HK-2 (cell line): ENCODE results near the gene NNT.
A peak's percentile ranks its signal among the peaks of the same experiment; 100 is the strongest.
"Not testable (repeated sequence)": the region's sequence is repeated elsewhere in the genome, so short reads cannot be mapped to it uniquely, and the experiment has no call there.

Source experiments
- DNase-seq: peaks from one replicate; pipeline ENCODE4 v3.0.0-alpha.2; 2018; ENCODE audit not compliant: unreplicated experiment

The NNT gene

GRCh38 chr5:43667379-43667778, 64.4 kb downstream of the NNT start:
- DNase-seq, result not testable (repeated sequence)

GRCh38 chr5:43674536-43674935, 71.6 kb downstream of the NNT start:
- DNase-seq, result no peak

- no peak for DNase-seq
Measured at GRCh38 chr5:43675357-43675756, 72.4 kb downstream of the NNT start.

GRCh38 chr5:43676083-43676840, 73.3 kb downstream of the NNT start:
- no peak for DNase-seq

- no peak for DNase-seq
Measured at GRCh38 chr5:43677253-43677652, 74.3 kb downstream of the NNT start.

DNA sequence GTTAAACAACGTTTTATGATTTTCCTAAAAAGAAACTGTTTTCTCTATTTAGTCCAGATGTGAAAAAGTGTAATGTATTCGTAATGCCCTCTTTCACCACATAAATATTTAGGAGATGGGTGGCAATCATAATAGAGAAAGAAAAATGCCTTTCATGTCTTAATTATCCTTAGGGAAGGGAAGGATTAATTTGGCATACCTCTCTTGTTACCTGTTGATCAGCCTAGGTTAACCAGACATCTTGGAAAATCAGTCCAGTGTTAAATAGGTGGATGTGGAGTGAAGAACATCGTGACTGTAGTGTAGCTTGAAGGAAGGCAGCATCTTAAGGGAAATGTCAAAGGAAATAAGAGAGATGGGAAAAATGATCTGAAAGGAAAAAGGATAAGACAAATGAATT, 76.2 kb downstream of the NNT start:
- no peak for DNase-seq

- DNase-seq, result no peak
Measured at GRCh38 chr5:43680286-43680685, 77.3 kb downstream of the NNT start.

GRCh38 chr5:43683884-43684471, 81.0 kb downstream of the NNT start:
- no peak for DNase-seq

GRCh38 chr5:43685252-43685950, 82.4 kb downstream of the NNT start:
- DNase-seq, result no peak

GRCh38 chr5:43687275-43687674, 84.3 kb downstream of the NNT start:
- no peak for DNase-seq

- no peak for DNase-seq
Measured at GRCh38 chr5:43691275-43691674, 88.3 kb downstream of the NNT start.

- DNase-seq, result no peak
Measured at GRCh38 chr5:43691893-43692292, 88.9 kb downstream of the NNT start.

DNA sequence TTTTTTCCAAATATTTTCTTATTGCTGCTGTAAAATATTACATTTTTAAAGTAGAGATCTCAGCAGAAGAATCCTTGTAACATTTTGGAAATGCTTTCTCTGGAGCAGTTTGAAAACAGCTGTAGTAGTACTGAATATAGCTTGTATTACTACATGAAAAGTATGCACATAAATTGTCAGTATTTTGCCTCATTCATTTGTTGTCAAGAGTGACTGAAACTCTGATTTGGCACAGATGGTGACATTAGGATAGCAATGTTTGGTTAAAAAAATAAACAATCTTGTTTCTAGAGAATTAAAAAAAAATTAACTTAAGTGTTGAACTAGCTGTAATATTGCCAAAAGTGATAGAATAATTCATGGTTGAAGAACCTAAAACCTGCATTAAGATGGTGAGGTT, 90.4 kb downstream of the NNT start:
- no peak for DNase-seq

DNA sequence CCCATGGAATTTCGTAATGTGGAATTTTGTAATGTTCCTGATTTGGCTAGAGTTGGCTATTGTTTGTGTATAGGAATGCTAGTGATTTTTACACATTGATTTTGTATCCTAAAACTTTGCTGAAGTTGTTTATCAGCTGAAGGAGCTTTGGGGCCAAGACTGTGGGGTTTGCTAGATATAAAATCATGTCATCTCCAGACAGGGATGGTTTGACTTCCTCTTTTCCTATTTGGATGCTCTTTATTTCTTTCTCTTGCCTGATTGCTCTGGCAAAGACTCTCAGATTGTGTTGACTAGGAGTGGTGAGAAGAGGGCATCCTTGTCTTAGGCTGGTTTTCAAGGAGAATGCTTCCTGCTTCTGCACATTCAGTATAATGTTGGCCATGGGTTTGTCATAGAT, 91.0 kb downstream of the NNT start:
- no peak for DNase-seq

- not testable (repeated sequence) for DNase-seq
Measured at GRCh38 chr5:43696444-43696843, 93.5 kb downstream of the NNT start.

DNA sequence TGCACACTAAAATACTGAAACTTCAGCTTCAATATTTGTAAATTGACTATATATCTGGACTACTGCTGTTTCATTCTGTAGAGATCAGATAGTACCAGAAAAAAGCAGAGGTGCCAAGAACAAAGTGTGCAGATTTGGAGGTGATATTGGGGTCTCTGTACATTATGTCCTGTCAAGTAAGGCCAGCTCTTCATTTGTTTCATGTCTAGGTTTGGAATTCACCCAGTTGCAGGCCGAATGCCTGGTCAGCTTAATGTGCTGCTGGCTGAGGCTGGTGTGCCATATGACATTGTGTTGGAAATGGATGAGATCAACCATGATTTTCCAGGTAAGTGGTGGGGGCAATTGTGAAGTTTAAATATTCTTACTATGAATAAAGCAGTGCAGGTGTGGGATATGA, 96.9 kb downstream of the NNT start:
- no peak for DNase-seq

GRCh38 chr5:43700601-43701000, 97.6 kb downstream of the NNT start:
- DNase-seq, result no peak

DNA sequence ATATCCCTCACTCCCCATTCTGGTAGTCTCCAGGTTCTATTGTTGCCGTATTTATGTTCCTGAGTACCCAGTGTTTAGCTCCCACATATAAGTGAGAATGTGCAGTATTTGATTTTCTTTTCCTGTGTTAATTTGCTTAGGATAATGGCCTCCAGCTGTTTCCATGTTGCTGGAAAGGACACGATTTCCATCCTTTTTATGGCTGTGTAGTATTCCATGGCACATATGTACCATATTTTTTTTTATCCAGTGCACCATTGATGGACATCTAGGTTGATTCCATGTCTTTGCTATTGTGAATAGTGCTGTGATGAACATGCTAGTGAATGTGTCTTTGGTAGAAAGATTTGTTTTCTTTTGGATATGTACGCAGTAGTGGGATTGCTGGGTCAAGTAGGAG, 98.2 kb downstream of the NNT start:
- DNase-seq, result no peak

GRCh38 chr5:43702293-43702692, 99.3 kb downstream of the NNT start:
- no peak for DNase-seq

DNA sequence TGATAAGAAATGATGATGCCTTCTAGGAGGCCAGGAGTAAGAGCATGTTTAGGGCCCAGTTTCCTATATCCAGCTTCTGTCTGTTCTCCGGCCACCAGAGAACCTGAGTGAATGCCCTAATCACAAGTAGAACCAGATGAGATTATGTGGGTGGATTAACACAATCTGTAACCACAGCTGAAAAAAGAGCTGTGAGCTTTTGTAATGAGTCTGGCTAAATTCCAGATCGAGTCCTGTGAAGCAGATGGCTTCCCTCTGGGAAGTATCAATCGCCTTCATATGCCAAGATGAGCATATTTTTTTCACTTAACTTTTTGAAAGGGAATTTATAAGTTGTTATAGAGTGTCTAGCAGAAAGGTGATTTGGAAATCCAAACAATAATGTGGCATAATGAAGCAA, 99.8 kb downstream of the NNT start:
- no peak for DNase-seq

DNA sequence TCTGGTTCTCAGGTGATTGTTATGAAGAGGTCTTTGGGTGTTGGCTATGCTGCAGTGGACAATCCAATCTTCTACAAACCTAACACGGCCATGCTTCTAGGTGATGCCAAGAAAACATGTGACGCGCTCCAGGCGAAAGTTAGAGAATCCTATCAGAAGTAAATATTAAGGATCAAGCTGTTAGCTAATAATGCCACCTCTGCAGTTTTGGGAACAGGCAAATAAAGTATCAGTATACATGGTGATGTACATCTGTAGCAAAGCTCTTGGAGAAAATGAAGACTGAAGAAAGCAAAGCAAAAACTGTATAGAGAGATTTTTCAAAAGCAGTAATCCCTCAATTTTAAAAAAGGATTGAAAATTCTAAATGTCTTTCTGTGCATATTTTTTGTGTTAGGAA, 101.3 kb downstream of the NNT start:
- no peak for DNase-seq

DNA sequence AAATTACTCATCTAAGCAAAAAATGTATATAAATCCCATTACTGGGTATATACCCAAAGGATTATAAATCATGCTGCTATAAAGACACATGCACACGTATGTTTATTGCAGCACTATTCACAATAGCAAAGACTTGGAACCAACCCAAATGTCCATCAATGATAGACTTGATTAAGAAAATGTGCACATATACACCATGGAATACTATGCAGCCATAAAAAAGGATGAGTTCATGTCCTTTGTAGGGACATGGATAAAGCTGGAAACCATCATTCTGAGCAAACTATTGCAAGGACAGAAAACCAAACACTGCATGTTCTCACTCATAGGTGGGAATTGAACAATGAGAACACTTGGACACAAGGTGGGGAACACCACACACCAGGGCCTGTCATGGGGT, 103.6 kb downstream of the NNT start:
- DNase-seq, result not testable (repeated sequence)

- DNase-seq, result peak; percentile 19
Measured at GRCh38 chr5:43711496-43711895, 108.5 kb downstream of the NNT start.
